GM12864 (cell line): ENCODE results near the gene TXNDC5.

Source experiments
- DNase-seq: peaks from one replicate; pipeline ENCODE4 v3.0.0-alpha.2; 2011; ENCODE audit warnings: low read depth
- H3K4me3 ChIP-seq: 2 replicates; pipeline ENCODE4 v1.5.1; 2011; ENCODE audit warnings: mild to moderate bottlenecking, low read depth, low read length, control low read depth
- CTCF ChIP-seq: IDR thresholded peaks from 2 replicates; pipeline ENCODE4 v1.5.1; 2011; ENCODE audit warnings: low read depth, mild to moderate bottlenecking, moderate library complexity, low read length, control low read depth, inconsistent platforms; ENCODE audit errors: missing control alignments

TXNDC5 gene

GRCh38 chr6:7836371-7837026, 74.1 kb downstream of the TXNDC5 start:
- DNase-seq: no peak
- H3K4me3 ChIP-seq: no peak overlapping the region
- no peak for TF ChIP-seq CTCF

- TF ChIP-seq CTCF: no peak
- DNase-seq: no peak
- no peak overlapping the region for H3K4me3 ChIP-seq
Observed at GRCh38 chr6:7833751-7834070, 76.9 kb downstream of the TXNDC5 start.

- H3K4me3 ChIP-seq: no peak overlapping the region
- no peak for TF ChIP-seq CTCF
- no peak for DNase-seq
Observed at GRCh38 chr6:7832904-7833750, 77.5 kb downstream of the TXNDC5 start.
